Fibroblast of villous mesenchyme (primary cell): ENCODE measurements around the gene DRAP1. TPM values are rescaled to one million over a fixed set of nuclear protein-coding genes. Genes with fewer than 3 reads are reported as not detected.

Experiments used
- DNase-seq: peaks from one replicate; pipeline ENCODE4 v3.0.0-alpha.2; 2010; ENCODE audit warnings: low read depth
- H3K4me3 ChIP-seq: 2 replicates; pipeline ENCODE4 v1.5.1; 2011; ENCODE audit warnings: low read depth, mild to moderate bottlenecking, low read length
- total RNA-seq: library from RNA; depleted of rRNA; stranded (reverse); fragments of >200 nt; gene quantifications from 2 replicates; pipeline ENCODE4 v1.2.3, GENCODE V29; 2012
- TF ChIP-seq, protein P1 (sequence below): IDR thresholded peaks from 2 replicates; pipeline ENCODE4 v1.5.1; 2012; ENCODE audit warnings: low read depth, mild to moderate bottlenecking, low read length; ENCODE audit not compliant: insufficient read depth

Gene DRAP1
- total RNA-seq, 1 donor = 218 TPM

DNA sequence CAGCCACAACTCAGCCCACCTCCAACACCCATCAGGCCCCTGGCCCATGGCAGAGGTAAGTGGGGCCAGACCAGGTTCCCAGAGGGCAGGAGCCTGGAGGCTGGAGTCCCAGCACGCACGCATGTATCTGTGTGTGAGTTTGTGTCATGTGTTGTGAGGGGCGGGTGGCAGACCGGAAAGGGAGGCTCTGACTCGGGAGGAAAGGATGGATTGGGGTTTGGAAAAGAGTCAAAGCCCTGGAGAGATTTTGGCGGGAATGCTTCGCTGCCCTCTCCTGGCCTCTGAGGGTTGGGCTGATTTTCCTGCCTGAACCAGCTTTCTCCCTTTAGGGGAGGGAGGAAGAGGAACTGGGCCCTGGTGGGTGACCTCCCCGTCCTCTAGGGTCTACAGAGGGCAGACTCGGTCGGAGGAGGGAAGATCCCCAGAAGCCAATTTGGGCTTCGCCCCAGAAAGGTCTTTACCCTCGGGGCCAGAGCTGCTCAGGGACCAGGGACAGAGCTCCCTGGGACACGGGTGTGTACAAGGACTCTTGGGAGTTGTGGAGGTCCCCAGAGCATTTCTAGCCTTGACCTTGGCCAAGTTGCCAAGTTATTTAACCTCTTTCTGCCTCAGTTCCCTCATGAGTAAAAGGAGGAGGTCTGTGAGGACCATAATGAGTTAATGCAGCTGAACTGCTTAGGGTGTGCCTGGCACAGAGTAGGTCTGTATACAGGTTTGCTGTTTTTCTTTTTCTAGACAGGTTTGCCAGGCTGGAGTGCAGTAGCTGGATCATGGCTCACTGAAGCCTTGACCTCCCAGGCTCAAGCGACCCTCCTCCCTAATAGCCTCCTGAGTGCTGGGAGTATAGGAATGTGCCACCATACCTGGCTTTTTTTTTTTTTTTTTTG, 7.3 kb upstream of the DRAP1 start:
- peak; percentile 79 for DNase-seq
- no peak overlapping the region for H3K4me3 ChIP-seq

DNA sequence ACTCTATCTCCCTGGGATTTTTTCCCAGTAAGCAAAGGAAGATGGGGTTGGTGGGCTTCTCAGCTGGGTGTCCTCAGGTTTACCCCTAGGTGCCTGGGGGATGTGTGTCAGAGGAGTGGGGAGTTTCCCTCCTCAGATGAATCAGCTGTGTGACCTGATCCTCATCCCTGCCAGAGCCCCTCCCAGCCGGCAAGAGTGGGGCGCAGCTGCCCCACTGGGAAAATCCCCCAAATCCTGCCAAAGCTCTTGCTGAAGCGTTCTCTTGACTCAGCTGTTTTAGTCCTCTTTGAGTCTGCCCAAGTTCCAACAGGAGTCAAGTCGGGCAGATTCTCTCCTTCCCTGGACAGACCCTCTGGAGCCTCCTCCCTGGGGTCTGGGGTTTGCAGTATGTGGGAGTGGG, 6.4 kb upstream of the DRAP1 start:
- peak; percentile 56 for DNase-seq
- TF ChIP-seq, protein P1, sequence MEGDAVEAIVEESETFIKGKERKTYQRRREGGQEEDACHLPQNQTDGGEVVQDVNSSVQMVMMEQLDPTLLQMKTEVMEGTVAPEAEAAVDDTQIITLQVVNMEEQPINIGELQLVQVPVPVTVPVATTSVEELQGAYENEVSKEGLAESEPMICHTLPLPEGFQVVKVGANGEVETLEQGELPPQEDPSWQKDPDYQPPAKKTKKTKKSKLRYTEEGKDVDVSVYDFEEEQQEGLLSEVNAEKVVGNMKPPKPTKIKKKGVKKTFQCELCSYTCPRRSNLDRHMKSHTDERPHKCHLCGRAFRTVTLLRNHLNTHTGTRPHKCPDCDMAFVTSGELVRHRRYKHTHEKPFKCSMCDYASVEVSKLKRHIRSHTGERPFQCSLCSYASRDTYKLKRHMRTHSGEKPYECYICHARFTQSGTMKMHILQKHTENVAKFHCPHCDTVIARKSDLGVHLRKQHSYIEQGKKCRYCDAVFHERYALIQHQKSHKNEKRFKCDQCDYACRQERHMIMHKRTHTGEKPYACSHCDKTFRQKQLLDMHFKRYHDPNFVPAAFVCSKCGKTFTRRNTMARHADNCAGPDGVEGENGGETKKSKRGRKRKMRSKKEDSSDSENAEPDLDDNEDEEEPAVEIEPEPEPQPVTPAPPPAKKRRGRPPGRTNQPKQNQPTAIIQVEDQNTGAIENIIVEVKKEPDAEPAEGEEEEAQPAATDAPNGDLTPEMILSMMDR = no peak
- no peak overlapping the region for H3K4me3 ChIP-seq

More for the DNA sequence above, 7.3 kb upstream of the DRAP1 start:
- TF ChIP-seq, protein P1 = peak; percentile 18

DNA sequence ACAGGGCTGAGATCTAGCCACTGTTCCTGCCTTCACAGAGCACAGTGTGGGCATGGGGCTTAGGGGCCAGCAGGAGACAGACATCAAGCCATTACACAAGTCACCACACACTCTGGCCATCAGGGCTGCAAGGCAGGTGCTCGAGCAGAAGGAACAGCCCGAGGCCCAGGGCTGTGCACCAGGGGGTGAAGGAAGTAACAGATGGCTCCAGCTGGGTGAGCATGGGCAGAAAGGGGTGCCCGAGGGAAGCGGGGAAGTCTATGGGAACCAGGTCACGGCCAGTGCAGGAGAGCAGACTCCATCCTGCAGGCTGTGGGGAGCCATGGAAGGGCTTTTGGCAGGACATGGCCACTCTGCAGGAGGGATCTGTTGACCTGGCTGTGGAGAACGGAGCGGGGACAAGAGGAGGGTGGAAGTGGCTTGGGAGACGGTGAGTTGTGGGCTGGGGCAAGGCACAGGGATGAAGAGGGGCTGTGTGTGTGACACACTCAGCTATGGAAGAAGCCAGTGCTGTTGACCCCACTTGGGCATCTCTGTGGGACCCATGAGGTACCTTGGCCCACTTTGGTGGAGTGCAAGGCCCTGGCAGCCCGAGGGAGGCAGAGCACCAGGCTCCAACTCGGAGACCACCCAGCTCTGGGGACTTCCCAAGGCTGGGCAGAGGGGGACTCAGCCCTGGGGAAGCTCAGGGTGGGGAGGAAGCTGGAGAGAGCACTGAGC, 4.0 kb upstream of the DRAP1 start:
- no peak for DNase-seq

DNA sequence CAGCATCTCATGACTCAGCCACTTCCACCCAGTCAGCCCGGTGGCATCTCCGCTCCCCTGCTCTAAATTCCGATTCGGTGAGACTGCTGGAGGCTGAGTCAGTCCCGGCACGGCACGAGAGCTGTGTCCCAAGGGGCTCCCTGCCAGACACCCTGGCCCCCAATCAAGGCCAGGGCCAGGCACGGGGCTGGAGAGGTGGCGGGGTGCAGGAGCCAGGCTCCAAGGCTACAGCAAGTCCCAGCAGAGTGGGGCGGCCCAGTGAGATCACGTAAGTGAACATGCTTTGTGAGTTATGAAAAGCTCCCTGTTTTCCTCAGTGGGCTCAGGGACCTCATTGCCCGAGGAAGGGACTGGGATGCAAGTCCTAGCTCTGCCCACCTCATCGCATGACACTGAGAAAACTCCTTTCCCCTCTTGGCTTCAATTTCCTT, 3.4 kb upstream of the DRAP1 start:
- DNase-seq = peak; percentile 96
- peak overlapping the region; percentile 18 for H3K4me3 ChIP-seq
- TF ChIP-seq, protein P1 = no peak

More for the DNA sequence above, 4.0 kb upstream of the DRAP1 start:
- no peak overlapping the region for H3K4me3 ChIP-seq
- TF ChIP-seq, protein P1 = no peak

DNA sequence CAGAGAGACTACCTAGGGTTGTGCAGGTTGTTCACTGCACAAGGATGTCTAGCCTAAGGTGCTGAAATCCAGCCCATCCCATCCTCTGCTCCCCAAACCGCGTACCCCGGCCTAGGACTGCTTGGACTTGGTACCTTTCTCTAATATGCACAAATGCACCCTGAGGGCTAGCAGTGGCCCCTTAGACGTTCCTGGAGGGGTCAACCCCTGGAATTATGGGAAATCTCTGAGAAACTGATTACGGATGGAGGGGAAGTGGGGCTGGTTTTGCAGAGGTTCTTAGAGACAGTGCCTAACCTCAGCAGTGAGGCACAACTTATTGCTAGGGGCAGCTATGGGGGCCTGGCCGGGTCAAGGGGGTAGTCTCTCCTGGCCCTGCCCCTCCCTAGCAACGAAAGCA, 2.8 kb upstream of the DRAP1 start:
- TF ChIP-seq, protein P1 = no peak
- DNase-seq = no peak
- peak overlapping the region; percentile 18 for H3K4me3 ChIP-seq

DNA sequence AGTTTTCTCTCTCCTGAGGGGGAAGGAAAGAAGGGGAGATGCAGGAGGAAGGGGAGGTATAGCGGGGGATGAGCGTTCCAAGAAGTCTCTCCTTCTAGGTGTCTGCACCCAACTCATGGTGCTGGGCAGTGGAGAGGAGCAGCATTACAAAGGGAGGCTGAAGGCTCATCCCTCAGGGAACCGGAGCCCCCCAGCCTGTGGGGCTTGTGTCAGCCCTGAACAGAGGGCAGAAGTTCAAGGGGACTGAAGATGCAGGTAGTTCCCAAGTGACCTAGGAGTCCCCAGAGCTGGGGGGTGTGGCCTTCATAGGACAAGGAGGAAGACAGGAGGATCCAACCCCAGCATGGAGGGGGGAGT, 2.2 kb upstream of the DRAP1 start:
- TF ChIP-seq, protein P1 = no peak
- peak overlapping the region; percentile 94 for H3K4me3 ChIP-seq
- DNase-seq = no peak
